Lower leg skin (tissue), 4 donors: Measurements from ENCODE around the gene AGMO. TPM values are rescaled to one million over a fixed set of nuclear protein-coding genes. Genes with fewer than 3 reads are reported as not detected.

Experiments used
- DNase-seq, 2 donors: peaks; one replicate each; pipeline ENCODE4 v3.0.0-alpha.2; 2019; ENCODE audit warnings: low spot score in 2 of 2
- H3K4me3 ChIP-seq: fragments of 200-600 bp; sonication (generic); 2 replicates; pipeline ENCODE4 v1.5.1; 2017; ENCODE audit warnings: mild to moderate bottlenecking, low read depth; ENCODE audit not compliant: poor library complexity, severe bottlenecking
- POLR2A ChIP-seq, 2 donors: fragments of 450-650 bp; IDR thresholded peaks; one replicate each; pipeline ENCODE4 v1.6.1; 2016 to 2017; ENCODE audit warnings: antibody characterized with exemption in 2 of 2, mild to moderate bottlenecking in 1 of 2, moderate library complexity in 1 of 2
- WGBS, 2 donors: methylation state at CpG; one replicate each; pipeline ENCODE4 v1.1.5; 2018; 5-methylcytosine and 5-hydroxymethylcytosine counted together
- intact Hi-C: fragments of 100-400 bp; cut with DNase I; formaldehyde crosslinking; loops from one replicate; pipeline ENCODE4 v1.15.0; 2023; ENCODE audit warnings: low total_unique reads
- total RNA-seq, 4 donors: library from RNA; depleted of rRNA; stranded (reverse); fragments of >200 nt; gene quantifications; one replicate each; pipeline ENCODE4 v1.1.0, GENCODE V29; 2016
- TF ChIP-seq, protein P1 (sequence below), 3 donors: fragments of 450-650 bp; IDR thresholded peaks; one replicate each; pipeline ENCODE4 v1.5.1; 2016; ENCODE audit warnings: antibody characterized with exemption in 3 of 3, mild to moderate bottlenecking in 3 of 3, moderate library complexity in 2 of 3

AGMO gene
- total RNA-seq, 4 donors from 2014 or later = 0.15 to 0.58 (median 0.22) TPM; not detected in 1

DNA sequence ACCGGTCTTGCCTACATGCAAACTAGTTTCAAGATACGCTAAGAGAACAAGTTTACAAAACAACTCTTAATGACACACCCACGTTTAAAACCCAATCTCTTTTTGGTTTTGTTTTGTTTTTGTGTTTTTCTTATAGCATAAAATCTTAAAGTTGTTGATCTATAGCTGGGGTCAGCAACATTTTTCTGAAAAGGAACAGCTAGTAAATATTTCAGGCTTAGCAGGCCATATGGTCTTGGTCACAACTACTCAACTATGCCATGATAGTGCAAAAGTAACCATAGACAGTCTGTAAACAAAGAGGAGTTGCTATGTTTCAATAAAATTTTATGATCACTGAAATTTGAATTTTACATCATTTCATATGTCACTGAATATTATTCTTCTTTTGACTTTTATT lies 327.4 kb downstream of the AGMO start:
- WGBS, 2 donors = 81 to 87% methylated on average over 3 of the region's 3 CpGs
- no peak overlapping the region for H3K4me3 ChIP-seq
- TF ChIP-seq POLR2A (IDR thresholded peaks at IDR 0.05) = no peak
- TF ChIP-seq, protein P1, sequence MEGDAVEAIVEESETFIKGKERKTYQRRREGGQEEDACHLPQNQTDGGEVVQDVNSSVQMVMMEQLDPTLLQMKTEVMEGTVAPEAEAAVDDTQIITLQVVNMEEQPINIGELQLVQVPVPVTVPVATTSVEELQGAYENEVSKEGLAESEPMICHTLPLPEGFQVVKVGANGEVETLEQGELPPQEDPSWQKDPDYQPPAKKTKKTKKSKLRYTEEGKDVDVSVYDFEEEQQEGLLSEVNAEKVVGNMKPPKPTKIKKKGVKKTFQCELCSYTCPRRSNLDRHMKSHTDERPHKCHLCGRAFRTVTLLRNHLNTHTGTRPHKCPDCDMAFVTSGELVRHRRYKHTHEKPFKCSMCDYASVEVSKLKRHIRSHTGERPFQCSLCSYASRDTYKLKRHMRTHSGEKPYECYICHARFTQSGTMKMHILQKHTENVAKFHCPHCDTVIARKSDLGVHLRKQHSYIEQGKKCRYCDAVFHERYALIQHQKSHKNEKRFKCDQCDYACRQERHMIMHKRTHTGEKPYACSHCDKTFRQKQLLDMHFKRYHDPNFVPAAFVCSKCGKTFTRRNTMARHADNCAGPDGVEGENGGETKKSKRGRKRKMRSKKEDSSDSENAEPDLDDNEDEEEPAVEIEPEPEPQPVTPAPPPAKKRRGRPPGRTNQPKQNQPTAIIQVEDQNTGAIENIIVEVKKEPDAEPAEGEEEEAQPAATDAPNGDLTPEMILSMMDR (IDR thresholded peaks at IDR 0.05) = no peak
- no peak for DNase-seq
- intact Hi-C loops = no loop called here

DNA sequence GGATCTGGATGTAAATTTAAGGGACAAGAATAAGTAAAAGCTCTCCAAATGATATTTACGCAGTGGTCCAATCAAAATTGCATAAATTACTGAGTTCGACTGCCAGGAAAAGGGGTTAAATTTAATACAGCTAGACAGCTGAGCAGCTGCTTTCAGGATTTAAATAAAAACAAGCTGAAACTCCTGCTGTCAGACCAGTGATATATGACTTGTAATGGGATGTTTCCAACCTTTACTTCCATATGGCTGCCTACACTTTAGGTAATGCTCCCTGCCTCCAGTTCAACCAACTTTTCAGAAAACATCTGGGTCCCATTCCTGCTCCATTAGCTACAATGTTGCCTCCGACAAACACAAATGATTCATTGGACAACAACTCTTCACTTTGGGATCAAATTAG lies 333.0 kb downstream of the AGMO start:
- 31 to 36% methylated on average over 3 of the region's 3 CpGs for WGBS, 2 donors
- no peak for DNase-seq
- H3K4me3 ChIP-seq = no peak overlapping the region
- no peak for TF ChIP-seq POLR2A (IDR thresholded peaks at IDR 0.05)
- TF ChIP-seq, protein P1 (IDR thresholded peaks at IDR 0.05) = no peak
- intact Hi-C loops = no loop called here

DNA sequence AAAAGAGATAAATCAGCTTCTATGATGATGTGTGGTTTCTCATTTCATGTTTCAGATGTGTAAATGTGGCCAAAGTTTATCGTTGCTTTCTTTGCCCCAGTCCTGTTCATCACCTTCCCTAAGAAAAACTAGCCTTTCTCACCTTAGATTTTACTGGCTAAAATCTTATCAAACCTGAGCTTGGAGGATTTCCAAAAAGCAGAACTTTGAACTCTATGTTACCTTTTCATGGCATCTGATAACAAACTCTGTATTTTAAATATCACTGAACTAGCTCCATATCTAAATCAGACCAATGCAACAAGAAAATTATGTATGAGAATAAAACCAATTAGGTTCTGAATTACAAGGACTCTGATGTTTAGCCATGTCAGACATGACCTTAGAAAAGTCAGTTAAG lies 335.8 kb downstream of the AGMO start:
- WGBS, 2 donors = 43 to 66% methylated on average over 1 of the region's 1 CpG
- intact Hi-C loops = no loop called here
- TF ChIP-seq, protein P1 (IDR thresholded peaks at IDR 0.05) = no peak
- no peak for TF ChIP-seq POLR2A (IDR thresholded peaks at IDR 0.05)
- H3K4me3 ChIP-seq = no peak overlapping the region
- no peak for DNase-seq

DNA sequence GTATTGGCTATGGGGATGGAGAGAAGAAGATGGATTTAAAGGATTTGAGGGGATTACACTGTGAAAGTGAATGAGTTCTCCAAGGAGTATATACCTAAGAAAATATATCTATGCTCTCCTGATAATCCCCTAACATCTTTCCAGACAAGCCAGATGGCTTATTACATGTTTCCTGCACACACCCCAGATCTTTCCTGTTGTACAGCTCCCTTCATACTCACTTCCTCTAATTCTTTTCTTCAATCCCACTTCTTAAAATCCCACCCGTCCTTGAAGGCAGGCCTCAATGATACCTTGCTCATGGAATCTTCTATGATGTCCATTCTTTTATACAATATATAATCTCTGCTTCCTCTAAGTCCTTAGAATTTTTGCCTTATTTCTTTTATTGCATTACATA lies 342.1 kb downstream of the AGMO start:
- 65 to 76% methylated on average over 1 of the region's 1 CpG for WGBS, 2 donors
- intact Hi-C loops = no loop called here

DNA sequence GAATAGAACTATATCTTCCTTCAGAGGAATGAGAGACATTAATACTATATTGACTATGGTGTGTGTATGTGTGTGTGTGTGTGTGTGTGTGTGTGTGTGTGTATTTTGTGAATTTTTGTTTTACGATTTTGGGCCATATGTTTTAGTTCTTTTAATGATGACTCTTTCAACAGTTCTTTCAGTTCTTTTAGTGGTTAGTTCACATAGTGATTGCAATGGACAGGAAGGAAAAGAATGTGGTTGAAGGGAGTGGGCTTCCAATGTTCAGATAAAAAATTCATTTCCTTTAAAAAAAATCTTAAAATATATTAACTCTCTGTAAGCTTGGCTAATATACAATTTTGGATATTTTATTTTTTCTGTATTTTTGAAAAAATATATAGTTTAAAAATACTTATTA lies 343.6 kb downstream of the AGMO start:
- TF ChIP-seq, protein P1 (IDR thresholded peaks at IDR 0.05) = no peak
- TF ChIP-seq POLR2A (IDR thresholded peaks at IDR 0.05) = no peak
- no peak for DNase-seq
- no peak overlapping the region for H3K4me3 ChIP-seq
- 71 to 81% methylated on average over 1 of the region's 1 CpG for WGBS, 2 donors
- intact Hi-C loops = no loop called here

More for the DNA sequence above, 342.1 kb downstream of the AGMO start:
- no peak for TF ChIP-seq POLR2A (IDR thresholded peaks at IDR 0.05)
- TF ChIP-seq, protein P1 (IDR thresholded peaks at IDR 0.05) = no peak
- no peak for DNase-seq
- H3K4me3 ChIP-seq = no peak overlapping the region

DNA sequence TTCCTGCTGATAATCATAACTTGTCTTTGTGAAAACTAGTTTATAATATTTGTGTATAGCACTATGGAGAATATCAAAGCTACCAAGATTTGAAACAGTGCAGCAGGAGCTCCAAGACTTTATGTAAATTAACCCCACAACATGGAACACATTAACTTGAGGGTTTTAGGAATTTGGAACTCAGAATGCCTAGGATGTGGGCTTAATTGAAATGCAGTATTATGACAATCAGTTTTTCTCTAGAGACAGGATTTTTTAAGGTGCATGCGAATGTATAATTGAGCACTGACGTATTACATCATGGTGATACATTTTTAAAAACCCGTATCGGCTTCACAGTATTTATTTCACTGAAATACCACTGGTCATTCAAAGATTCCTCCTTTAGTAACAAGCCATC lies 346.2 kb downstream of the AGMO start:
- TF ChIP-seq POLR2A (IDR thresholded peaks at IDR 0.05) = no peak
- TF ChIP-seq, protein P1 (IDR thresholded peaks at IDR 0.05) = no peak
- intact Hi-C loops = no loop called here
- no peak overlapping the region for H3K4me3 ChIP-seq
- no peak for DNase-seq
- WGBS, 2 donors = 80 to 83% methylated on average over 4 of the region's 4 CpGs
